ENCODE measurements around the gene TMPRSS9.

Gene TMPRSS9

GRCh38 chr19:2353159-2353886, 6.7 kb upstream of the TMPRSS9 start:
- no peak overlapping the region for H3K27ac ChIP-seq

GRCh38 chr19:2353887-2354592, 6.0 kb upstream of the TMPRSS9 start:
- H3K27ac ChIP-seq: no peak overlapping the region
- TF ChIP-seq CTCF (IDR thresholded peaks at IDR 0.05): no peak
- no peaks in the 10 kb centered on the region for H3K27me3 ChIP-seq (ENCODE audit: control insufficient read depth, insufficient read depth, low read length)
- no peaks in the 10 kb centered on the region for H3K36me3 ChIP-seq (ENCODE audit: control insufficient read depth, insufficient read depth, low read length)
- no peak overlapping the region for H3K9ac ChIP-seq
- H3K4me2 ChIP-seq (ENCODE audit: low read length): no peak overlapping the region
- H3K79me2 ChIP-seq: no peaks in the 10 kb centered on the region
- no peaks in the 10 kb centered on the region for H3K9me3 ChIP-seq (ENCODE audit: control insufficient read depth, low read length)
- H2AFZ ChIP-seq: no peak overlapping the region
- no peak overlapping the region for H3K4me3 ChIP-seq (ENCODE audit: low read depth, low read length)
- no peaks in the 10 kb centered on the region for H3K4me1 ChIP-seq

More at GRCh38 chr19:2353159-2353886, 6.7 kb upstream of the TMPRSS9 start:
- Histone ChIP-seq H3K4me1 (no peaks in the 10 kb centered on the region), H3K9ac (no peak overlapping the region), H3K4me3 (ENCODE audit: low read depth, low read length) (no peak overlapping the region), H3K27me3 (ENCODE audit: control insufficient read depth, insufficient read depth, low read length) (no peaks in the 10 kb centered on the region), H3K36me3 (ENCODE audit: control insufficient read depth, insufficient read depth, low read length) (no peaks in the 10 kb centered on the region), H2AFZ (no peak overlapping the region), H3K79me2 (no peaks in the 10 kb centered on the region), H3K4me2 (ENCODE audit: low read length) (no peak overlapping the region), H3K9me3 (ENCODE audit: control insufficient read depth, low read length) (no peaks in the 10 kb centered on the region)
- no peak for TF ChIP-seq CTCF (IDR thresholded peaks at IDR 0.05)

GRCh38 chr19:2354670-2355069, 5.4 kb upstream of the TMPRSS9 start:
- Histone ChIP-seq H3K9me3 (ENCODE audit: control insufficient read depth, low read length) (no peaks in the 10 kb centered on the region), H3K4me1 (no peaks in the 10 kb centered on the region), H3K9ac (no peak overlapping the region), H3K4me2 (ENCODE audit: low read length) (no peak overlapping the region), H3K4me3 (ENCODE audit: low read depth, low read length) (no peak overlapping the region), H3K27ac (no peak overlapping the region), H3K79me2 (no peaks in the 10 kb centered on the region), H3K36me3 (ENCODE audit: control insufficient read depth, insufficient read depth, low read length) (no peaks in the 10 kb centered on the region), H3K27me3 (ENCODE audit: control insufficient read depth, insufficient read depth, low read length) (no peaks in the 10 kb centered on the region), H2AFZ (no peak overlapping the region)
- no peak for TF ChIP-seq CTCF (IDR thresholded peaks at IDR 0.05)

GRCh38 chr19:2355168-2356035, 4.7 kb upstream of the TMPRSS9 start:
- Histone ChIP-seq H3K4me2 (ENCODE audit: low read length) (no peak overlapping the region), H3K4me1 (no peaks in the 10 kb centered on the region), H3K9ac (no peak overlapping the region), H3K79me2 (no peaks in the 10 kb centered on the region), H3K4me3 (ENCODE audit: low read depth, low read length) (no peak overlapping the region), H3K9me3 (ENCODE audit: control insufficient read depth, low read length) (no peaks in the 10 kb centered on the region), H3K27me3 (ENCODE audit: control insufficient read depth, insufficient read depth, low read length) (no peaks in the 10 kb centered on the region), H2AFZ (no peak overlapping the region), H3K27ac (no peak overlapping the region), H3K36me3 (ENCODE audit: control insufficient read depth, insufficient read depth, low read length) (no peaks in the 10 kb centered on the region)
- no peak for TF ChIP-seq CTCF (IDR thresholded peaks at IDR 0.05)
